GM18508 (cell line): ENCODE results near the gene PAK1.

ENCODE experiments used
- ATAC-seq: cut with Tn5 transposase; IDR thresholded peaks from one replicate; pipeline ENCODE4 v1.9.1; 2021; ENCODE audit warnings: moderate number of reproducible peaks; ENCODE audit not compliant: insufficient read depth, unreplicated experiment

The PAK1 gene

DNA sequence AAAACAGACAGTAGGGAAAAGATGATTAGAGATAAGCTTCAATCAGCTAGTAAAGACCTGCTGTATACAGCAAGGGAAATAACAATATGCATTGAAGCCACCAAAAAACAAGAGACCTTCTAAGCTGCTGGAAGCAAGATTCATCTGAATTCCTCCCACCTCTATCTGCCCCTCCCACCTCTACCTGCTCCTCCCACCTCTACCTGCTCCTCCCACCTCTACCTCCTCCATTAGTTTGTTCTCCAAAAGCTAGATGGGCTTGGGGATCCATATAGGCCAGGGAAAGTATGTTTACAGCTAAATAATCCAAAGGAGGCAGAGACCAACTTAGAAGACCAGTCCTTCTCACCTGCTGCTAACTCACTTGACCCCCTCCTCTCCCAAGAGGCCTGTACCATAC lies 33.2 kb downstream of the PAK1 start:
- no peak for ATAC-seq

GRCh38 chr11:77438487-77438886 lies 35.4 kb downstream of the PAK1 start:
- no peak for ATAC-seq

GRCh38 chr11:77436969-77437368 lies 36.9 kb downstream of the PAK1 start:
- ATAC-seq, result no peak

GRCh38 chr11:77436506-77436905 lies 37.4 kb downstream of the PAK1 start:
- ATAC-seq, result no peak

GRCh38 chr11:77435972-77436371 lies 37.9 kb downstream of the PAK1 start:
- ATAC-seq, result no peak

DNA sequence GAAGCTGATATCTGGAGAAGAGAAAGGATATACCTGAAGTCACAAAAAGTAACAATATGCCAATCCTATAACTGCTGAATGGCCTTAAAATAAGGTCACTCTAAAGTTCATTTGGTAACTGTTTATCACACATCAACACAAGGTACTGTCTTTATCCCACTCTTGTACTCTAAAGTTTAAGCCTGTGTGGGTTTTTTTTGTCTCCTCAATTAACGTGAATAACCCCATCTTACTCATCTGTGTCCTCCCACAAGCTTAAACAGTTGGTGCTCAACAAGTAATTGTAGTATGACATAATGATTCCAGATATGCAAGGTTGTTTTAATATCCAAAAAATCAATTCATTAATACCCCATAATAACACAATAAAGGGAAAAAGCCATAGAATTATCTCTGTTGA lies 42.1 kb downstream of the PAK1 start:
- ATAC-seq, result no peak

DNA sequence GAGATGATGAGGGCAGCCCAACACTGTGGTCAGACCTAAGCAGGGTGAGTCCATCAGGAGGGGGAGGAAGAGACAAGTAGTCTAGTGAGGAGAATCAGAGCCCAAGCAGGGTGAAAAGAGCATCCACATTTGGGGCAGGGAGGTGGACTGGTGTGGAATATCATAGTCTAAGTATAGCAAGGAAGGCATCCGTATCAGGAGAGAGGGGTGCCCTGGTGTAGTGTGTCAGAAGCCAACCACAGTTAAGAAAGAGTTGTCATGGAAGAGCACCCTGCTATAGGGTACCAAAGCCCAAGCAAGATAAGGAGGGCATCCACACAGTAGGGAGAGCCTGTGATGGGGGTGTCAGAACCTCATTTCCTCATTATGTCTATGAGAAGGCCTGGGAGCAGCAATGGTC lies 45.3 kb downstream of the PAK1 start:
- ATAC-seq, result no peak

DNA sequence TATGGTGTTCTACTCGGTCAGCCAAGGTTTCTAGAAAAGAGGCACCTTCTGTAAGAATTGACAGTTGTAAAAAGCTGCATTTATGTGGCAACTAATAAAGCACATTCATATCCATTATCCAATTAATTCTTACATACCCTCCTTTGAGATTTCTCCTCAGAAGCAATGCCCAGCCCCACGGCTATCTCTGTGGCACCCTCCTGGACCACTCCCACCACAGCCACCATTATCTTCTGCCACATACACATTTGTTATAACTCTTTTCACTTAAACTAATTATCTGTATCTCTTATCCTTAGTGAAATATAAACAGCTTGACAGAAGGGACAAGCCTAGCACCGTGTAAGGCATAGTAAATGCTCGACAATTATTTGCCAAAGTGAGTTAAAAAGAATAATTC lies 48.5 kb downstream of the PAK1 start:
- ATAC-seq, result no peak

DNA sequence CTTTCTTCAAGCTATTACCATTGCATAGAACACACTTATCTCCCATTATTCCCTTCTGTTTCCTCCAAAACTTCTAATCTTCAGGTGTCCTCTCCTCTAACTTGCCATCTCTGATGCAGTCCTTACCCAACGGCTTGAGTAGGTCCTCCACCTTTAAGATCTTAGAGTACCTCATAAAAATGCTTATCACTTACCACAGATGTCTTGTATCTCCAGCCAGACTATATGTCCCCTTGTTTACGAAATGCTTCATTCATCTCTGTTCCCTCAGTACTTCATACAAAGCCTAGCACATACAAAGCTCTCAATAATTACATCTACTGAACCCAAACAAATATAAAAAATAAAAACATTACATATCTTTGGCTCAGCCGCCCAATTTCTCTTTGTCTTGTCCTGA lies 49.2 kb downstream of the PAK1 start:
- ATAC-seq, result no peak

GRCh38 chr11:77423624-77424023 lies 50.3 kb downstream of the PAK1 start:
- ATAC-seq, result no peak

- no peak for ATAC-seq
Observed at GRCh38 chr11:77422687-77423086, 51.2 kb downstream of the PAK1 start.

DNA sequence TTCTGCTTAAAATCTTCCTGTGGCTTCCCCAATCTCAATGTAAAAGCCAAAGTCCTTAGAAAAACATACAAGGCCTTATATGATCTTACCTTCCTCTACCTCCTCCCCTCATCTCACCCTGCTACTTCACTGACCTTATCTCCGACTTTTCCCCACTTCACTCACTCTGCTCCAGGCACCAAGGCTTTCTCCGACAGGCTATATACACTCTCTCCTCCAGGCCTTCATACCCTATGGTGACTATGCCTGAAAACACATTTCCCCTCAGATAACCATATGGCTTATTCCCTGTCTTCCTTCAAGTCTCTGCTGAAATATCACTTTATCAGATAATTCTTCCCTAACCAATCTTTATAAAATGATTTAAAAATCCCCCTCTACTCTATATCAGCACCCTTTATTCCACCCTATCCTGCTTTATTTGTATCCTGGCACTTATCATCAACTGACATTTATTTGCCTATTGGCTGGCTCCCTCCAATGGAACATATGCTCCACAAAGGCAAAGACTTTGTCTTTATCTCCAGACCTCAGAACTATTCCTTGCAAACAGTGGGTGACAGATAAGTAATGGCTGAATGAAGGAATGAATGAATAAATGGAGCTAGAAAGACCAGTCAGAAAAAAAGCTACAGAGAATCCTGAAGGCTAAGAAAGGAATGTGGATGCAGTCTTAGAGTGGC lies 52.7 kb downstream of the PAK1 start:
- ATAC-seq, result no peak

GRCh38 chr11:77418971-77419597 lies 54.8 kb downstream of the PAK1 start:
- ATAC-seq, result no peak

GRCh38 chr11:77418155-77418970 lies 55.5 kb downstream of the PAK1 start:
- no peak for ATAC-seq

DNA sequence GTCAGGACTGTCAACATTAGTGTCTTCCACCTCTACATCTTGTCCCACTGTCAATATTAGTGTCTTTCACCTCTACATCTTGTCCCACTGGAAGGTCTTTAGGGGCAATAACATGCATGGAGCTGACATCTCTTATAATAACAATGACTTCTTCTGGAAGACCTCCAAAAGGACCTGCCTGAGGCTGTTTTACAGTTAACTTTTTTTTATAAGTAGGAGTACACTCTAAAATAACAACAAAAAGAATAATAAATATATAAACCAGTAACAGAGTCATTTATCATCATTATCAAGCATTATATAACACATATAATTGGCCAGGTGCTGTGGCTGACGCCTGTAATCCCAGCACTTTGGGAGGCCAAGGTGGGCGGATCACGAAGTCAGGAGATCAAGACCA lies 57.5 kb downstream of the PAK1 start:
- no peak for ATAC-seq

DNA sequence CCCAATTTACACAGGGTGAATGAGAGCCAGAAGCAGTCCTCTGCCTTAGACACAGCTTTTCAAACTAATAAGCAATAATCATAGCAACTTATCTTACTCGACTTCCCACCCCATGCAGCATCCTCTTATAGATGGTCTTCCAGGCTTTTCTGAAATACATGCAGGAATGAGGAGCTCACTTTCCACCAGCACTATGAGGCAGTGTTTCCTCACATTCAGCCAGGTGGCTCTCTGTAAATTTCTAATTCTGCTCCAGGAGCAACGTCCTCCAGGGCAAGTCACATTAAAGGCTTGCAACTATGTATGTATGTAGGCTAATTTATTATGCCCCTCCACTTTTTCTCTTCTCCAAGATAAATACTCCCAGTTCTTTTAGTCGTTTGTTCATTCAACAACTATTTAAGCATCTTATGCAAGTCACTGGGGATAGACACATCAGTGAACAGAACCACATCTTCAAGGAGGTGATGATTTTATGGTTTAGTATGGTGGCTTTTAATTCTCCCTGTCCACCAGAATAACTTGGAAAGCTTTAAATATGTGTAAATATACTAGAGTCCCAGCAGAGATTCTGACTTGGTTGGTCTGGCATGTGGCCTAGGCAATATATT lies 59.9 kb downstream of the PAK1 start:
- ATAC-seq, result no peak

GRCh38 chr11:77412814-77413213 lies 61.1 kb downstream of the PAK1 start:
- no peak for ATAC-seq

GRCh38 chr11:77411717-77412441 lies 62.0 kb downstream of the PAK1 start:
- no peak for ATAC-seq

GRCh38 chr11:77411137-77411707 lies 62.7 kb downstream of the PAK1 start:
- ATAC-seq, result no peak
